HepG2 (cell line): ENCODE measurements around the gene MC1R. TPM values are rescaled to one million over a fixed set of nuclear protein-coding genes. Genes with fewer than 3 reads are reported as not detected.
A peak's percentile ranks its signal among the peaks of the same experiment; 100 is the strongest.

Experiments used
- DNMT1 ChIP-seq: sonication (generic); formaldehyde crosslinking; IDR thresholded peaks from 2 replicates; pipeline ENCODE4 v1.5.1; 2020; ENCODE audit warnings: mild to moderate bottlenecking, missing genetic modification reagents
- ETV5 ChIP-seq: IDR thresholded peaks from 2 replicates; pipeline ENCODE4 v1.6.1; 2018; ENCODE audit warnings: missing biosample characterization, missing genetic modification reagents, inconsistent platforms, borderline replicate concordance
- FLYWCH1 ChIP-seq: sonication (generic); formaldehyde crosslinking; IDR thresholded peaks from 2 replicates; pipeline ENCODE4 v1.8.1; 2023; ENCODE audit warnings: mild to moderate bottlenecking, missing genetic modification reagents
- GTF2F1 ChIP-seq: fragments of 150-350 bp; IDR thresholded peaks from 2 replicates; pipeline ENCODE4 v1.6.1; 2014; ENCODE audit warnings: low read length
- IRF1 ChIP-seq: sonication (generic); formaldehyde crosslinking; IDR thresholded peaks from 2 replicates; pipeline ENCODE4 v1.4.0; 2020; ENCODE audit warnings: low read depth, mild to moderate bottlenecking, missing genetic modification reagents
- MEF2D ChIP-seq: sonication (generic); formaldehyde crosslinking; IDR thresholded peaks from 2 replicates; pipeline ENCODE4 v1.5.1; 2020; ENCODE audit warnings: mild to moderate bottlenecking, missing genetic modification reagents
- MEIS2 ChIP-seq: sonication (generic); formaldehyde crosslinking; IDR thresholded peaks from 2 replicates; pipeline ENCODE4 v1.9.0; 2021; ENCODE audit warnings: mild to moderate bottlenecking, missing genetic modification reagents
- SIN3B ChIP-seq: fragments of 150-350 bp; IDR thresholded peaks from 2 replicates; pipeline ENCODE4 v1.6.1; 2014; ENCODE audit warnings: low read length
- ZNF318 ChIP-seq: sonication (generic); formaldehyde crosslinking; IDR thresholded peaks from 2 replicates; pipeline ENCODE4 v1.4.0; 2020; ENCODE audit warnings: mild to moderate bottlenecking, missing genetic modification reagents
- ZNF691 ChIP-seq: sonication (generic); formaldehyde crosslinking; IDR thresholded peaks from 2 replicates; pipeline ENCODE4 v1.4.0; 2020; ENCODE audit warnings: missing genetic modification reagents, low read depth, mild to moderate bottlenecking, borderline replicate concordance
- ZSCAN22 ChIP-seq: sonication (generic); formaldehyde crosslinking; IDR thresholded peaks from 2 replicates; pipeline ENCODE4 v1.4.0; 2020; ENCODE audit warnings: mild to moderate bottlenecking, missing genetic modification reagents
- polyA plus RNA-seq, 8 experiments: library from polyadenylated mRNA; depleted of rRNA in 3 of 8; stranded (reverse) in 7 of 8; unstranded in 1 of 8; fragments of >200 nt; fragmentation: Illumina TruSeq in 4 of 8; extraction: Trizol in 4 of 8; gene quantifications; 2 replicates each; pipeline versions ENCODE4 v1.2.1 to v1.2.3, GENCODE V29; 2011 to 2016; ENCODE audit warnings: low read depth in 4 of 8, missing spikeins in 1 of 8, mixed read lengths in 1 of 8; ENCODE audit not compliant: insufficient read depth in 1 of 8
- total RNA-seq, 5 experiments: library from RNA; depleted of rRNA; stranded (reverse); fragments of >200 nt; fragmentation: Illumina TruSeq; extraction: Trizol; gene quantifications; 2 replicates each; pipeline ENCODE4 v1.2.3, GENCODE V29; 2016; ENCODE audit warnings: low read depth in 1 of 5
- TF ChIP-seq, protein P1 (sequence below): sonication (generic); formaldehyde crosslinking; IDR thresholded peaks from 2 replicates; pipeline ENCODE4 v1.8.1; 2022; ENCODE audit warnings: low read depth, mild to moderate bottlenecking, missing genetic modification reagents
- TF ChIP-seq, protein P2 (sequence below): sonication (generic); formaldehyde crosslinking; IDR thresholded peaks from 2 replicates; pipeline ENCODE4 v1.5.0; 2020; ENCODE audit warnings: missing genetic modification reagents

MC1R gene
- total and polyA plus RNA-seq, 2 of the 13 experiments (the other 11 are each of a cell fraction or from before 2014, with no cell fraction given), result 9.1 to 14.8 TPM

DNA sequence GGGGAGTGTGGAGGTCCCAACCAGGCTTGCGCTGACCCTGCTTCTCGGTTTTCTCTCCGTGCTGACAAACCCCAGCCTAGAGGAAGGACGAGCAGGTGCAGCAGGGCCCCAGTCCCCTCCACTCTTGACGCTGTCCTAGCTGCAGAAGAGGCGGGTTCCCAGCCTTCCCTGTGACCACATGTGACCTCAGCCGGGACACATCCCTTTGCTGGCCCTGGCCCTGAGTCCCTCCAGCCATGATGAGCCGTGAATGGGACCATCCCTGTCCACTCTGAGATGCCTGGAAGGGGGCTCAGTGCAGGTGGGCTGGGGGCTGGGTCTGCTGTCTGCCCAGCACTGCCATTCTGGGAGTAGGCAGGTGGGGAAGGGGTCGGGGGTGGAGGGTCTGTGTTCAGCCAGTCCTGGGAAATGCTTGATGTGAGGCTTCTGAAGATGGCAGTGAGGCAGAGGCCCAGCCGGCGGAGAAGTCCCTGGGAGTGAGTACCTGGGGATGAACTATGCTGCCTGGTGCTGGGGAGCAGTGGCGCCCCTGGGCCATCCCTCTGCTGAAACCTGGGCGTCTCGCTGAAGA is 2.6 kb downstream of the MC1R start (continued):
- TF ChIP-seq FLYWCH1 (CRISPR knock-in tag) (no peak), MEF2D (CRISPR knock-in tag) (no peak), IRF1 (CRISPR knock-in tag) (peak; percentile 81; the same call in 1 of the 2 replicates), ETV5 (no peak), DNMT1 (CRISPR knock-in tag) (no peak), GTF2F1 (no peak), MEIS2 (CRISPR knock-in tag) (peak; percentile 68; the same call in 1 of the 2 replicates), SIN3B (no peak; the same call in 1 of the 2 replicates), ZNF691 (CRISPR knock-in tag) (peak; percentile 20), ZSCAN22 (CRISPR knock-in tag) (0 out of 2 replicates have a peak, but pooled peaks have one; percentile 15), ZNF318 (CRISPR knock-in tag) (peak; percentile 89)
- TF ChIP-seq, protein P1, sequence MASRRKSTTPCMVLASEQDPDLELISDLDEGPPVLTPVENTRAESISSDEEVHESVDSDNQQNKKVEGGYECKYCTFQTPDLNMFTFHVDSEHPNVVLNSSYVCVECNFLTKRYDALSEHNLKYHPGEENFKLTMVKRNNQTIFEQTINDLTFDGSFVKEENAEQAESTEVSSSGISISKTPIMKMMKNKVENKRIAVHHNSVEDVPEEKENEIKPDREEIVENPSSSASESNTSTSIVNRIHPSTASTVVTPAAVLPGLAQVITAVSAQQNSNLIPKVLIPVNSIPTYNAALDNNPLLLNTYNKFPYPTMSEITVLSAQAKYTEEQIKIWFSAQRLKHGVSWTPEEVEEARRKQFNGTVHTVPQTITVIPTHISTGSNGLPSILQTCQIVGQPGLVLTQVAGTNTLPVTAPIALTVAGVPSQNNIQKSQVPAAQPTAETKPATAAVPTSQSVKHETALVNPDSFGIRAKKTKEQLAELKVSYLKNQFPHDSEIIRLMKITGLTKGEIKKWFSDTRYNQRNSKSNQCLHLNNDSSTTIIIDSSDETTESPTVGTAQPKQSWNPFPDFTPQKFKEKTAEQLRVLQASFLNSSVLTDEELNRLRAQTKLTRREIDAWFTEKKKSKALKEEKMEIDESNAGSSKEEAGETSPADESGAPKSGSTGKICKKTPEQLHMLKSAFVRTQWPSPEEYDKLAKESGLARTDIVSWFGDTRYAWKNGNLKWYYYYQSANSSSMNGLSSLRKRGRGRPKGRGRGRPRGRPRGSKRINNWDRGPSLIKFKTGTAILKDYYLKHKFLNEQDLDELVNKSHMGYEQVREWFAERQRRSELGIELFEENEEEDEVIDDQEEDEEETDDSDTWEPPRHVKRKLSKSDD (CRISPR knock-in tag), result no peak
- TF ChIP-seq, protein P2, sequence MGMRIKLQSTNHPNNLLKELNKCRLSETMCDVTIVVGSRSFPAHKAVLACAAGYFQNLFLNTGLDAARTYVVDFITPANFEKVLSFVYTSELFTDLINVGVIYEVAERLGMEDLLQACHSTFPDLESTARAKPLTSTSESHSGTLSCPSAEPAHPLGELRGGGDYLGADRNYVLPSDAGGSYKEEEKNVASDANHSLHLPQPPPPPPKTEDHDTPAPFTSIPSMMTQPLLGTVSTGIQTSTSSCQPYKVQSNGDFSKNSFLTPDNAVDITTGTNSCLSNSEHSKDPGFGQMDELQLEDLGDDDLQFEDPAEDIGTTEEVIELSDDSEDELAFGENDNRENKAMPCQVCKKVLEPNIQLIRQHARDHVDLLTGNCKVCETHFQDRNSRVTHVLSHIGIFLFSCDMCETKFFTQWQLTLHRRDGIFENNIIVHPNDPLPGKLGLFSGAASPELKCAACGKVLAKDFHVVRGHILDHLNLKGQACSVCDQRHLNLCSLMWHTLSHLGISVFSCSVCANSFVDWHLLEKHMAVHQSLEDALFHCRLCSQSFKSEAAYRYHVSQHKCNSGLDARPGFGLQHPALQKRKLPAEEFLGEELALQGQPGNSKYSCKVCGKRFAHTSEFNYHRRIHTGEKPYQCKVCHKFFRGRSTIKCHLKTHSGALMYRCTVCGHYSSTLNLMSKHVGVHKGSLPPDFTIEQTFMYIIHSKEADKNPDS, result no peak
